ACHN (cell line): Measurements from ENCODE around the gene ZNHIT6.
A peak's percentile ranks its signal among the peaks of the same experiment; 100 is the strongest.
"Not testable (repeated sequence)": the region's sequence is repeated elsewhere in the genome, so short reads cannot be mapped to it uniquely, and the experiment has no call there.

Experiments used
- DNase-seq: peaks from one replicate; pipeline ENCODE4 v3.0.0-alpha.2; 2015
- in situ Hi-C: cut with HindIII; loops from 2 replicates; pipeline ENCODE4 v1.10.0; 2017; ENCODE audit warnings: low sequenced_read_pairs, low pct_ligation_motif_present, low pct_unique_long_range_greater_than_20kb

ZNHIT6 gene

GRCh38 chr1:85707990-85708828 lies at the start of gene ZNHIT6:
Gene ZNHIT6, minus strand, starts transcription at chr1:85708433. Its CDS starts 149 bp downstream, at chr1:85708284.
- DNase-seq = peak; percentile 97
- in situ Hi-C loops = loop anchor here (25.0 kb wide), 1 partner anchor 396 kb away; no protein-coding TSS in a partner anchor

GRCh38 chr1:85756864-85757263 lies 48.6 kb upstream of the ZNHIT6 start:
- in situ Hi-C loops = no loop called here
- DNase-seq = no peak

GRCh38 chr1:85748120-85748519 lies 39.9 kb upstream of the ZNHIT6 start:
- in situ Hi-C loops = no loop called here
- no peak for DNase-seq

GRCh38 chr1:85746777-85747176 lies 38.5 kb upstream of the ZNHIT6 start:
- no peak for DNase-seq
- in situ Hi-C loops = no loop called here

GRCh38 chr1:85743814-85744213 lies 35.6 kb upstream of the ZNHIT6 start:
- in situ Hi-C loops = no loop called here
- DNase-seq = no peak

- in situ Hi-C loops = no loop called here
- DNase-seq = peak; percentile 90
Observed at GRCh38 chr1:85734931-85735330, 26.7 kb upstream of the ZNHIT6 start.

GRCh38 chr1:85718678-85719340 lies 10.6 kb upstream of the ZNHIT6 start:
- in situ Hi-C loops = loop anchor here (25.0 kb wide), 1 partner anchor 407 kb away; no protein-coding TSS in a partner anchor

GRCh38 chr1:85714418-85715114 lies 6.3 kb upstream of the ZNHIT6 start:
- in situ Hi-C loops = loop anchor here (25.0 kb wide), 1 partner anchor 402 kb away; no protein-coding TSS in a partner anchor
- DNase-seq = not testable (repeated sequence)

More at GRCh38 chr1:85718678-85719340, 10.6 kb upstream of the ZNHIT6 start:
- no peak for DNase-seq

GRCh38 chr1:85708829-85709227 lies 595 bp upstream of the ZNHIT6 start:
- in situ Hi-C loops = loop anchor here (25.0 kb wide), 1 partner anchor 397 kb away; no protein-coding TSS in a partner anchor
- DNase-seq = no peak

- no peak for DNase-seq
- in situ Hi-C loops = loop anchor here (25.0 kb wide), 1 partner anchor 395 kb away; no protein-coding TSS in a partner anchor
Observed at GRCh38 chr1:85707267-85707989, 805 bp downstream of the ZNHIT6 start.

- in situ Hi-C loops = loop anchor here (25.0 kb wide), 1 partner anchor 394 kb away; no protein-coding TSS in a partner anchor
- DNase-seq = no peak
Observed at GRCh38 chr1:85705940-85706339, 2.3 kb downstream of the ZNHIT6 start.

GRCh38 chr1:85700422-85700821 lies 7.8 kb downstream of the ZNHIT6 start:
- no peak for DNase-seq
- in situ Hi-C loops = loop anchor here (25.0 kb wide), 1 partner anchor 388 kb away; no protein-coding TSS in a partner anchor

- in situ Hi-C loops = no loop called here
- DNase-seq = no peak
Observed at GRCh38 chr1:85697895-85698294, 10.3 kb downstream of the ZNHIT6 start.

GRCh38 chr1:85692730-85693314 lies 15.4 kb downstream of the ZNHIT6 start:
- in situ Hi-C loops = no loop called here

GRCh38 chr1:85689775-85690404 lies 18.3 kb downstream of the ZNHIT6 start:
- no peak for DNase-seq
- in situ Hi-C loops = no loop called here

More at GRCh38 chr1:85692730-85693314, 15.4 kb downstream of the ZNHIT6 start:
- peak; percentile 61 for DNase-seq

GRCh38 chr1:85683292-85684025 lies 24.8 kb downstream of the ZNHIT6 start:
- in situ Hi-C loops = no loop called here

GRCh38 chr1:85681087-85681486 lies 27.1 kb downstream of the ZNHIT6 start:
- in situ Hi-C loops = no loop called here
- peak; percentile 30 for DNase-seq

More at GRCh38 chr1:85683292-85684025, 24.8 kb downstream of the ZNHIT6 start:
- no peak for DNase-seq
